Lower leg skin (tissue), 3 donors: ENCODE measurements around the gene DACT2.

ENCODE experiments used
- POLR2A ChIP-seq, 2 donors: fragments of 450-650 bp; IDR thresholded peaks; one replicate each; pipeline ENCODE4 v1.6.1; 2016 to 2017; ENCODE audit warnings: antibody characterized with exemption in 2 of 2, mild to moderate bottlenecking in 1 of 2, moderate library complexity in 1 of 2
- TF ChIP-seq, protein P1 (sequence below), 3 donors: fragments of 450-650 bp; IDR thresholded peaks; one replicate each; pipeline ENCODE4 v1.5.1; 2016; ENCODE audit warnings: antibody characterized with exemption in 3 of 3, mild to moderate bottlenecking in 3 of 3, moderate library complexity in 2 of 3

DNA sequence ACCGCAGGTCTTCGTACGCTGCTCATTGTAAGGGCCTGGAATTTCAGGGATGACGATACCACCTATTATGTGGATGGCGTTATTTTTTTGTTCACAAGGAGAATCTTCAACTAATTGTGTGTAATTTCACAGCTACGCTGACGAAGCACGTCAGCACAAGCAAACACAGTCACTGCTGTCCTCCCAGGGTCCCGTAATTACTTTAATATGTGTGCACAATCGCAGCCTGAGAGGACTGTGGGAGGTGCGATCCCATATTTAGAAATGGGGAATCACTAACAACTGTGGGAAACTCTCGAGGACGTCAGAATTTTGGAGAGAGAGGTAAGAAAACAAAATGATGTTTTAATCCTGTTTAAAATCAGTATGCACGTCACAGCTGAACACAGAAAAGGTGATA lies 40.2 kb upstream of the DACT2 start:
- TF ChIP-seq, protein P1, sequence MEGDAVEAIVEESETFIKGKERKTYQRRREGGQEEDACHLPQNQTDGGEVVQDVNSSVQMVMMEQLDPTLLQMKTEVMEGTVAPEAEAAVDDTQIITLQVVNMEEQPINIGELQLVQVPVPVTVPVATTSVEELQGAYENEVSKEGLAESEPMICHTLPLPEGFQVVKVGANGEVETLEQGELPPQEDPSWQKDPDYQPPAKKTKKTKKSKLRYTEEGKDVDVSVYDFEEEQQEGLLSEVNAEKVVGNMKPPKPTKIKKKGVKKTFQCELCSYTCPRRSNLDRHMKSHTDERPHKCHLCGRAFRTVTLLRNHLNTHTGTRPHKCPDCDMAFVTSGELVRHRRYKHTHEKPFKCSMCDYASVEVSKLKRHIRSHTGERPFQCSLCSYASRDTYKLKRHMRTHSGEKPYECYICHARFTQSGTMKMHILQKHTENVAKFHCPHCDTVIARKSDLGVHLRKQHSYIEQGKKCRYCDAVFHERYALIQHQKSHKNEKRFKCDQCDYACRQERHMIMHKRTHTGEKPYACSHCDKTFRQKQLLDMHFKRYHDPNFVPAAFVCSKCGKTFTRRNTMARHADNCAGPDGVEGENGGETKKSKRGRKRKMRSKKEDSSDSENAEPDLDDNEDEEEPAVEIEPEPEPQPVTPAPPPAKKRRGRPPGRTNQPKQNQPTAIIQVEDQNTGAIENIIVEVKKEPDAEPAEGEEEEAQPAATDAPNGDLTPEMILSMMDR (IDR thresholded peaks at IDR 0.05), result no peak
- TF ChIP-seq POLR2A (IDR thresholded peaks at IDR 0.05), result no peak
